Measurements from ENCODE around the gene PDE11A.
"Not testable (repeated sequence)": the region's sequence is repeated elsewhere in the genome, so short reads cannot be mapped to it uniquely, and the experiment has no call there.

PDE11A gene

GRCh38 chr2:177873915-177874314, 198.7 kb downstream of the PDE11A start:
- H3K36me3 ChIP-seq (ENCODE audit: insufficient read depth, low read length), result no peaks in the 10 kb centered on the region
- H3K4me1 ChIP-seq (ENCODE audit: insufficient read depth, low read length), result no peaks in the 10 kb centered on the region
- H3K4me3 ChIP-seq (ENCODE audit: low read length), result no peak overlapping the region
- no peak overlapping the region for H2AFZ ChIP-seq (ENCODE audit: low read depth, low read length)
- no peaks in the 10 kb centered on the region for H3K9me3 ChIP-seq (ENCODE audit: low read length)
- H3K27me3 ChIP-seq (ENCODE audit: insufficient read depth, low read length), result no peaks in the 10 kb centered on the region

GRCh38 chr2:177872286-177872685, 200.3 kb downstream of the PDE11A start:
- H3K36me3 ChIP-seq (ENCODE audit: insufficient read depth, low read length), result no peaks in the 10 kb centered on the region
- H3K27me3 ChIP-seq (ENCODE audit: insufficient read depth, low read length), result no peaks in the 10 kb centered on the region
- no peaks in the 10 kb centered on the region for H3K9me3 ChIP-seq (ENCODE audit: low read length)
- H2AFZ ChIP-seq (ENCODE audit: low read depth, low read length), result no peak overlapping the region
- no peak overlapping the region for H3K4me3 ChIP-seq (ENCODE audit: low read length)
- no peaks in the 10 kb centered on the region for H3K4me1 ChIP-seq (ENCODE audit: insufficient read depth, low read length)

GRCh38 chr2:177869912-177870311, 202.7 kb downstream of the PDE11A start:
- no peak overlapping the region for H2AFZ ChIP-seq (ENCODE audit: low read depth, low read length)
- no peak overlapping the region for H3K4me3 ChIP-seq (ENCODE audit: low read length)
- no peaks in the 10 kb centered on the region for H3K27me3 ChIP-seq (ENCODE audit: insufficient read depth, low read length)
- no peaks in the 10 kb centered on the region for H3K36me3 ChIP-seq (ENCODE audit: insufficient read depth, low read length)
- H3K9me3 ChIP-seq (ENCODE audit: low read length), result no peaks in the 10 kb centered on the region
- H3K4me1 ChIP-seq (ENCODE audit: insufficient read depth, low read length), result no peaks in the 10 kb centered on the region

- H2AFZ ChIP-seq (ENCODE audit: low read depth, low read length), result no peak overlapping the region
- no peaks in the 10 kb centered on the region for H3K4me1 ChIP-seq (ENCODE audit: insufficient read depth, low read length)
- H3K4me3 ChIP-seq (ENCODE audit: low read length), result no peak overlapping the region
- H3K36me3 ChIP-seq (ENCODE audit: insufficient read depth, low read length), result no peaks in the 10 kb centered on the region
- no peaks in the 10 kb centered on the region for H3K9me3 ChIP-seq (ENCODE audit: low read length)
- no peaks in the 10 kb centered on the region for H3K27me3 ChIP-seq (ENCODE audit: insufficient read depth, low read length)
Observed at GRCh38 chr2:177869209-177869608, 203.4 kb downstream of the PDE11A start.

GRCh38 chr2:177868806-177869205, 203.8 kb downstream of the PDE11A start:
- H3K4me3 ChIP-seq (ENCODE audit: low read length), result no peak overlapping the region
- H3K36me3 ChIP-seq (ENCODE audit: insufficient read depth, low read length), result no peaks in the 10 kb centered on the region
- no peaks in the 10 kb centered on the region for H3K4me1 ChIP-seq (ENCODE audit: insufficient read depth, low read length)
- no peaks in the 10 kb centered on the region for H3K9me3 ChIP-seq (ENCODE audit: low read length)
- no peak overlapping the region for H2AFZ ChIP-seq (ENCODE audit: low read depth, low read length)
- H3K27me3 ChIP-seq (ENCODE audit: insufficient read depth, low read length), result no peaks in the 10 kb centered on the region

- Histone ChIP-seq H2AFZ (ENCODE audit: low read depth, low read length) (no peak overlapping the region), H3K27me3 (ENCODE audit: insufficient read depth, low read length) (no peaks in the 10 kb centered on the region), H3K4me3 (ENCODE audit: low read length) (no peak overlapping the region), H3K4me1 (ENCODE audit: insufficient read depth, low read length) (no peaks in the 10 kb centered on the region), H3K9me3 (ENCODE audit: low read length) (no peaks in the 10 kb centered on the region), H3K36me3 (ENCODE audit: insufficient read depth, low read length) (no peaks in the 10 kb centered on the region)
Observed at GRCh38 chr2:177857538-177857937, 215.0 kb downstream of the PDE11A start.

GRCh38 chr2:177852389-177852788, 220.2 kb downstream of the PDE11A start:
- Histone ChIP-seq H3K4me1 (ENCODE audit: insufficient read depth, low read length) (no peaks in the 10 kb centered on the region), H3K4me3 (ENCODE audit: low read length) (no peak overlapping the region), H3K36me3 (ENCODE audit: insufficient read depth, low read length) (no peaks in the 10 kb centered on the region), H2AFZ (ENCODE audit: low read depth, low read length) (no peak overlapping the region), H3K9me3 (ENCODE audit: low read length) (no peaks in the 10 kb centered on the region), H3K27me3 (ENCODE audit: insufficient read depth, low read length) (no peaks in the 10 kb centered on the region)

GRCh38 chr2:177843188-177843587, 229.4 kb downstream of the PDE11A start:
- Histone ChIP-seq H3K36me3 (ENCODE audit: insufficient read depth, low read length) (no peaks in the 10 kb centered on the region), H3K9me3 (ENCODE audit: low read length) (no peaks in the 10 kb centered on the region), H2AFZ (ENCODE audit: low read depth, low read length) (no peak overlapping the region), H3K4me1 (ENCODE audit: insufficient read depth, low read length) (no peaks in the 10 kb centered on the region), H3K27me3 (ENCODE audit: insufficient read depth, low read length) (peaks cover 2% of the 10 kb centered on the region), H3K4me3 (ENCODE audit: low read length) (no peak overlapping the region)

- H3K27me3 ChIP-seq (ENCODE audit: insufficient read depth, low read length), result peaks cover 2% of the 10 kb centered on the region
- no peaks in the 10 kb centered on the region for H3K9me3 ChIP-seq (ENCODE audit: low read length)
- no peaks in the 10 kb centered on the region for H3K4me1 ChIP-seq (ENCODE audit: insufficient read depth, low read length)
- no peak overlapping the region for H2AFZ ChIP-seq (ENCODE audit: low read depth, low read length)
- H3K4me3 ChIP-seq (ENCODE audit: low read length), result no peak overlapping the region
- no peaks in the 10 kb centered on the region for H3K36me3 ChIP-seq (ENCODE audit: insufficient read depth, low read length)
Observed at GRCh38 chr2:177842243-177842642, 230.3 kb downstream of the PDE11A start.

- not testable (repeated sequence) for H3K9me3 ChIP-seq (ENCODE audit: low read length); H3K4me3 ChIP-seq (ENCODE audit: low read length); H3K4me1 ChIP-seq (ENCODE audit: insufficient read depth, low read length); H2AFZ ChIP-seq (ENCODE audit: low read depth, low read length); H3K27me3 ChIP-seq (ENCODE audit: insufficient read depth, low read length); H3K36me3 ChIP-seq (ENCODE audit: insufficient read depth, low read length)
Observed at GRCh38 chr2:177835418-177836204, 237.0 kb downstream of the PDE11A start.

- no peak overlapping the region for H3K4me3 ChIP-seq (ENCODE audit: low read length)
- no peak overlapping the region for H2AFZ ChIP-seq (ENCODE audit: low read depth, low read length)
- H3K4me1 ChIP-seq (ENCODE audit: insufficient read depth, low read length), result no peaks in the 10 kb centered on the region
- no peaks in the 10 kb centered on the region for H3K9me3 ChIP-seq (ENCODE audit: low read length)
- no peaks in the 10 kb centered on the region for H3K36me3 ChIP-seq (ENCODE audit: insufficient read depth, low read length)
- no peaks in the 10 kb centered on the region for H3K27me3 ChIP-seq (ENCODE audit: insufficient read depth, low read length)
Observed at GRCh38 chr2:177832611-177833433, 239.8 kb downstream of the PDE11A start.

- no peak overlapping the region for H2AFZ ChIP-seq (ENCODE audit: low read depth, low read length)
- H3K27me3 ChIP-seq (ENCODE audit: insufficient read depth, low read length), result no peaks in the 10 kb centered on the region
- H3K9me3 ChIP-seq (ENCODE audit: low read length), result no peaks in the 10 kb centered on the region
- H3K4me1 ChIP-seq (ENCODE audit: insufficient read depth, low read length), result no peaks in the 10 kb centered on the region
- no peaks in the 10 kb centered on the region for H3K36me3 ChIP-seq (ENCODE audit: insufficient read depth, low read length)
- no peak overlapping the region for H3K4me3 ChIP-seq (ENCODE audit: low read length)
Observed at GRCh38 chr2:177830881-177831386, 241.6 kb downstream of the PDE11A start.

GRCh38 chr2:177828557-177828956, 244.0 kb downstream of the PDE11A start:
- Histone ChIP-seq H3K9me3 (ENCODE audit: low read length) (no peaks in the 10 kb centered on the region), H3K27me3 (ENCODE audit: insufficient read depth, low read length) (no peaks in the 10 kb centered on the region), H3K36me3 (ENCODE audit: insufficient read depth, low read length) (no peaks in the 10 kb centered on the region), H3K4me1 (ENCODE audit: insufficient read depth, low read length) (no peaks in the 10 kb centered on the region), H2AFZ (ENCODE audit: low read depth, low read length) (no peak overlapping the region), H3K4me3 (ENCODE audit: low read length) (no peak overlapping the region)
